ENCODE results near the gene HOXB7. TPM values are rescaled to one million over a fixed set of nuclear protein-coding genes. Genes with fewer than 3 reads are reported as not detected.

HOXB7 gene
- total and polyA plus RNA-seq, 2 experiments from 2014 or later = not detected

GRCh38 chr17:48558057-48558830 lies 52.6 kb downstream of the HOXB7 start:
- Mint-ChIP-seq H3K27ac (no peak overlapping the region), H3K27me3 (ENCODE audit: insufficient read depth, low read depth, poor library complexity) (peaks cover 99% of the 10 kb centered on the region), H3K4me3 (no peak overlapping the region), H3K4me1 (peaks cover 25% of the 10 kb centered on the region), H3K36me3 (ENCODE audit: low read depth) (no peaks in the 10 kb centered on the region), H3K9me3 (no peaks in the 10 kb centered on the region; the same call in 1 of the 3 replicates)
- no peak overlapping the region for H3K27ac ChIP-seq (ENCODE audit: low read depth)
- no peak for DNase-seq (ENCODE audit: low spot score)
- peaks cover 67% of the 10 kb centered on the region for H4K20me1 ChIP-seq (replicated peaks; ENCODE audit: insufficient read depth)
- no peak overlapping the region for H3K4me3 ChIP-seq
- peaks cover 56% of the 10 kb centered on the region for H3F3A ChIP-seq (replicated peaks; ENCODE audit: low read depth)
- H3K4me2 ChIP-seq = no peak overlapping the region
- no peak for ATAC-seq
- peaks cover 47% of the 10 kb centered on the region for H3K4me1 ChIP-seq (ENCODE audit: insufficient read depth)
- no peaks in the 10 kb centered on the region for H3K36me3 ChIP-seq (ENCODE audit: insufficient read depth)
- H2AFZ ChIP-seq = no peak overlapping the region
- TF ChIP-seq EZH2phosphoT487 (IDR thresholded peaks at IDR 0.05; ENCODE audit: unreplicated experiment) = no peak
- peak; percentile 67 for TF ChIP-seq EZH2 (IDR thresholded peaks at IDR 0.05; ENCODE audit: low read depth, unreplicated experiment)
- TF ChIP-seq STAT1 (IDR thresholded peaks at IDR 0.05; ENCODE audit: unreplicated experiment) = no peak
- H3K27me3 ChIP-seq (ENCODE audit: insufficient read depth) = peaks cover 100% of the 10 kb centered on the region
- H3K9me2 ChIP-seq (ENCODE audit: insufficient read depth) = no peaks in the 10 kb centered on the region
- H3K79me2 ChIP-seq (replicated peaks; ENCODE audit: insufficient read depth) = no peaks in the 10 kb centered on the region

MicroRNAs within 50 kb of the gene (microRNA counts, 767-probe panel; counts per million panel counts)
- 5,026 counts per million, percentile 20 among the panel's probes with 10 or more counts for microRNA hsa-miR-10a-5p

Small RNAs within 50 kb of the gene (microRNA-seq; reads per million reads assigned to microRNA genes)
- not detected for gene MIR196A1

Small RNAs within 50 kb of the gene (small RNA-seq; reads per million reads assigned to genes)
- gene MIR196A1 (ENCODE audit: low replicate concordance) = not detected

Other genes with a start within 250 kb of the HOXB7 start
- not detected in 2 replicates for gene SKAP1, start 180.8 kb downstream of the HOXB7 start, total RNA-seq (2014; rRNA removed; shearing (Covaris generic))
- 0.27 and 0.59 TPM in 2 replicates for gene SKAP1, start 180.8 kb downstream of the HOXB7 start, polyA plus RNA-seq (2016; fragmentation: Nextera tagmentation; extraction: Ambion mirVana)
- not detected in 2 replicates for gene HOXB1, start 80.0 kb downstream of the HOXB7 start, total RNA-seq (2014; rRNA removed; shearing (Covaris generic))
- not detected in 2 replicates for gene HOXB1, start 80.0 kb downstream of the HOXB7 start, polyA plus RNA-seq (2016; fragmentation: Nextera tagmentation; extraction: Ambion mirVana)
- gene HOXB2, start 65.9 kb downstream of the HOXB7 start, total RNA-seq (2014; rRNA removed; shearing (Covaris generic)) = not detected in 2 replicates
- 0.37 TPM in 1 of 2 replicates, not detected in the other for gene HOXB2, start 65.9 kb downstream of the HOXB7 start, polyA plus RNA-seq (2016; fragmentation: Nextera tagmentation; extraction: Ambion mirVana)
- gene HOXB4, start 32.7 kb downstream of the HOXB7 start, total RNA-seq (2014; rRNA removed; shearing (Covaris generic)) = not detected in 2 replicates
- gene HOXB4, start 32.7 kb downstream of the HOXB7 start, polyA plus RNA-seq (2016; fragmentation: Nextera tagmentation; extraction: Ambion mirVana) = not detected in 2 replicates
- gene HOXB3, start 20.8 kb downstream of the HOXB7 start, total RNA-seq (2014; rRNA removed; shearing (Covaris generic)) = 0.17 TPM in 1 of 2 replicates, not detected in the other
- gene HOXB3, start 20.8 kb downstream of the HOXB7 start, polyA plus RNA-seq (2016; fragmentation: Nextera tagmentation; extraction: Ambion mirVana) = not detected in 2 replicates
- not detected in 2 replicates for gene HOXB5, start 17.2 kb downstream of the HOXB7 start, total RNA-seq (2014; rRNA removed; shearing (Covaris generic))
- not detected in 2 replicates for gene HOXB5, start 17.2 kb downstream of the HOXB7 start, polyA plus RNA-seq (2016; fragmentation: Nextera tagmentation; extraction: Ambion mirVana)
- not detected in 2 replicates for gene HOXB6, start 6.0 kb downstream of the HOXB7 start, total RNA-seq (2014; rRNA removed; shearing (Covaris generic))
- gene HOXB6, start 6.0 kb downstream of the HOXB7 start, polyA plus RNA-seq (2016; fragmentation: Nextera tagmentation; extraction: Ambion mirVana) = not detected in 2 replicates
- not detected in 2 replicates for gene HOXB8, start 4.3 kb upstream of the HOXB7 start, total RNA-seq (2014; rRNA removed; shearing (Covaris generic))
- gene HOXB8, start 4.3 kb upstream of the HOXB7 start, polyA plus RNA-seq (2016; fragmentation: Nextera tagmentation; extraction: Ambion mirVana) = not detected in 2 replicates
- not detected in 2 replicates for gene HOXB9, start 15.3 kb upstream of the HOXB7 start, total RNA-seq (2014; rRNA removed; shearing (Covaris generic))
- not detected in 2 replicates for gene HOXB9, start 15.3 kb upstream of the HOXB7 start, polyA plus RNA-seq (2016; fragmentation: Nextera tagmentation; extraction: Ambion mirVana)
- not detected in 2 replicates for gene PRAC1, start 111.5 kb upstream of the HOXB7 start, total RNA-seq (2014; rRNA removed; shearing (Covaris generic))
- 0.70 TPM in 1 of 2 replicates, not detected in the other for gene PRAC1, start 111.5 kb upstream of the HOXB7 start, polyA plus RNA-seq (2016; fragmentation: Nextera tagmentation; extraction: Ambion mirVana)
- not detected in 2 replicates for gene PRAC2, start 112.2 kb upstream of the HOXB7 start, total RNA-seq (2014; rRNA removed; shearing (Covaris generic))
- not detected in 2 replicates for gene PRAC2, start 112.2 kb upstream of the HOXB7 start, polyA plus RNA-seq (2016; fragmentation: Nextera tagmentation; extraction: Ambion mirVana)
- not detected in 2 replicates for gene HOXB13, start 117.7 kb upstream of the HOXB7 start, total RNA-seq (2014; rRNA removed; shearing (Covaris generic))
- not detected in 2 replicates for gene HOXB13, start 117.7 kb upstream of the HOXB7 start, polyA plus RNA-seq (2016; fragmentation: Nextera tagmentation; extraction: Ambion mirVana)
- 1.9 and 2.3 TPM in 2 replicates for gene TTLL6, start 206.2 kb upstream of the HOXB7 start, total RNA-seq (2014; rRNA removed; shearing (Covaris generic))
- gene TTLL6, start 206.2 kb upstream of the HOXB7 start, polyA plus RNA-seq (2016; fragmentation: Nextera tagmentation; extraction: Ambion mirVana) = 3.5 and 4.7 TPM in 2 replicates
- gene CALCOCO2, start 220.0 kb upstream of the HOXB7 start, total RNA-seq (2014; rRNA removed; shearing (Covaris generic)) = 14.4 and 24.8 TPM in 2 replicates
- 12.5 and 16.3 TPM in 2 replicates for gene CALCOCO2, start 220.0 kb upstream of the HOXB7 start, polyA plus RNA-seq (2016; fragmentation: Nextera tagmentation; extraction: Ambion mirVana)

Data from GM23338 (cell line).